ENCODE data around the gene SLC9A9. TPM values are rescaled to one million over a fixed set of nuclear protein-coding genes. Genes with fewer than 3 reads are reported as not detected.

The SLC9A9 gene
- polyA plus RNA-seq, 3 donors, result 5.8 to 6.8 (median 6.4) TPM

GRCh38 chr3:143269741-143270140 lies 578.5 kb downstream of the SLC9A9 start:
- DNase-seq (ENCODE audit: low read depth in 3 of 3, low spot score in 2 of 3), result no peak

GRCh38 chr3:143267989-143268388 lies 580.3 kb downstream of the SLC9A9 start:
- DNase-seq (ENCODE audit: low read depth in 3 of 3, low spot score in 2 of 3), result no peak

GRCh38 chr3:143266927-143267326 lies 581.3 kb downstream of the SLC9A9 start:
- DNase-seq (ENCODE audit: low read depth in 3 of 3, low spot score in 2 of 3), result no peak

GRCh38 chr3:143266511-143266910 lies 581.8 kb downstream of the SLC9A9 start:
- no peak for DNase-seq (ENCODE audit: low read depth in 3 of 3, low spot score in 2 of 3)

GRCh38 chr3:143265501-143266070 lies 582.7 kb downstream of the SLC9A9 start:
- no peak for DNase-seq (ENCODE audit: low read depth in 3 of 3, low spot score in 2 of 3)

GRCh38 chr3:143263852-143264513 lies 584.3 kb downstream of the SLC9A9 start:
- DNase-seq (ENCODE audit: low read depth in 3 of 3, low spot score in 2 of 3), result no peak

- DNase-seq (ENCODE audit: low read depth in 3 of 3, low spot score in 2 of 3), result no peak
These were observed 586.4 kb downstream of the SLC9A9 start for GRCh38 chr3:143261848-143262247.

GRCh38 chr3:143258692-143259091 lies 589.6 kb downstream of the SLC9A9 start:
- DNase-seq (ENCODE audit: low read depth in 3 of 3, low spot score in 2 of 3), result no peak

- DNase-seq (ENCODE audit: low read depth in 3 of 3, low spot score in 2 of 3), result no peak
These were observed 591.9 kb downstream of the SLC9A9 start for GRCh38 chr3:143256416-143256815.

GRCh38 chr3:143255739-143256138 lies 592.5 kb downstream of the SLC9A9 start:
- DNase-seq (ENCODE audit: low read depth in 3 of 3, low spot score in 2 of 3), result no peak

- no peak for DNase-seq (ENCODE audit: low read depth in 3 of 3, low spot score in 2 of 3)
These were observed 595.3 kb downstream of the SLC9A9 start for GRCh38 chr3:143252931-143253330.

- no peak for DNase-seq (ENCODE audit: low read depth in 3 of 3, low spot score in 2 of 3)
These were observed 599.3 kb downstream of the SLC9A9 start for GRCh38 chr3:143249014-143249413.

- no peak for DNase-seq (ENCODE audit: low read depth in 3 of 3, low spot score in 2 of 3)
These were observed 601.2 kb downstream of the SLC9A9 start for GRCh38 chr3:143247073-143247472.

- DNase-seq (ENCODE audit: low read depth in 3 of 3, low spot score in 2 of 3), result no peak
These were observed 602.6 kb downstream of the SLC9A9 start for GRCh38 chr3:143245692-143246091.

- no peak for DNase-seq (ENCODE audit: low read depth in 3 of 3, low spot score in 2 of 3)
These were observed 603.7 kb downstream of the SLC9A9 start for GRCh38 chr3:143244516-143245063.

GRCh38 chr3:143243686-143244085 lies 604.6 kb downstream of the SLC9A9 start:
- DNase-seq (ENCODE audit: low read depth in 3 of 3, low spot score in 2 of 3), result no peak

- no peak for DNase-seq (ENCODE audit: low read depth in 3 of 3, low spot score in 2 of 3)
These were observed 605.6 kb downstream of the SLC9A9 start for GRCh38 chr3:143242691-143243090.

- DNase-seq (ENCODE audit: low read depth in 3 of 3, low spot score in 2 of 3), result no peak
These were observed 606.2 kb downstream of the SLC9A9 start for GRCh38 chr3:143242101-143242500.

- DNase-seq (ENCODE audit: low read depth in 3 of 3, low spot score in 2 of 3), result no peak
These were observed 606.8 kb downstream of the SLC9A9 start for GRCh38 chr3:143241481-143241951.

GRCh38 chr3:143240886-143241285 lies 607.4 kb downstream of the SLC9A9 start:
- no peak for DNase-seq (ENCODE audit: low read depth in 3 of 3, low spot score in 2 of 3)

- DNase-seq (ENCODE audit: low read depth in 3 of 3, low spot score in 2 of 3), result no peak
These were observed 609.2 kb downstream of the SLC9A9 start for GRCh38 chr3:143239031-143239430.

GRCh38 chr3:143237077-143237627 lies 611.1 kb downstream of the SLC9A9 start:
- no peak for DNase-seq (ENCODE audit: low read depth in 3 of 3, low spot score in 2 of 3)
